Ectodermal cell (in vitro differentiated cells): ENCODE results near the gene COMT.
"Not testable (repeated sequence)": the region's sequence is repeated elsewhere in the genome, so short reads cannot be mapped to it uniquely, and the experiment has no call there.

ENCODE experiments used
- H3K27ac ChIP-seq: 2 replicates; pipeline ENCODE4 v1.7.0; 2013; ENCODE audit warnings: mild to moderate bottlenecking, low read depth, low read length; ENCODE audit not compliant: insufficient read depth, poor library complexity, severe bottlenecking
- H3K27me3 ChIP-seq: 2 replicates; pipeline ENCODE4 v1.7.0; 2013; ENCODE audit warnings: mild to moderate bottlenecking, low read length; ENCODE audit not compliant: insufficient read depth, control insufficient read depth, poor library complexity, severe bottlenecking
- H3K36me3 ChIP-seq: one replicate; pipeline ENCODE4 v1.7.0; 2013; ENCODE audit warnings: low read length; ENCODE audit not compliant: control insufficient read depth, insufficient read depth
- H3K4me1 ChIP-seq: one replicate; pipeline ENCODE4 v1.7.0; 2013; ENCODE audit warnings: low read length; ENCODE audit not compliant: control insufficient read depth, insufficient read depth
- H3K4me3 ChIP-seq: 2 replicates; pipeline ENCODE4 v1.7.0; 2013; ENCODE audit warnings: low read depth, low read length, control low read depth; ENCODE audit not compliant: insufficient read depth
- H3K9me3 ChIP-seq: 2 replicates; pipeline ENCODE4 v1.7.0; 2013; ENCODE audit warnings: mild to moderate bottlenecking, low read length, moderate library complexity; ENCODE audit not compliant: control insufficient read depth
- WGBS, 2 experiments: methylation state at CpG; one replicate each; pipeline ENCODE4 v1.1.7; 2013; ENCODE audit warnings: missing lambda C conversion rate in 2 of 2; 5-methylcytosine and 5-hydroxymethylcytosine counted together

COMT gene

GRCh38 chr22:19907902-19908301, 33.7 kb upstream of the COMT start:
- peaks cover 10% of the 10 kb centered on the region for H3K4me1 ChIP-seq
- not testable (repeated sequence) for H3K9me3 ChIP-seq, H3K36me3 ChIP-seq, H3K27ac ChIP-seq, H3K27me3 ChIP-seq, H3K4me3 ChIP-seq
- 86 to 91% methylated on average over 15 to 16 of the region's 16 CpGs for WGBS, 2 experiments

- Histone ChIP-seq H3K4me3 (no peak overlapping the region), H3K27me3 (no peaks in the 10 kb centered on the region), H3K36me3 (no peaks in the 10 kb centered on the region), H3K27ac (no peak overlapping the region), H3K9me3 (no peaks in the 10 kb centered on the region), H3K4me1 (no peaks in the 10 kb centered on the region)
- 36 to 37% methylated on average over 6 of the region's 6 CpGs for WGBS, 2 experiments
Measured at GRCh38 chr22:19909350-19910179, 32.0 kb upstream of the COMT start.

GRCh38 chr22:19910180-19910744, 31.3 kb upstream of the COMT start:
- no peaks in the 10 kb centered on the region for H3K9me3 ChIP-seq
- H3K36me3 ChIP-seq = no peaks in the 10 kb centered on the region
- H3K4me1 ChIP-seq = no peaks in the 10 kb centered on the region
- H3K27ac ChIP-seq = no peak overlapping the region
- 43 to 50% methylated on average over 4 of the region's 4 CpGs for WGBS, 2 experiments
- no peak overlapping the region for H3K4me3 ChIP-seq
- no peaks in the 10 kb centered on the region for H3K27me3 ChIP-seq

- no peak overlapping the region for H3K4me3 ChIP-seq
- no peaks in the 10 kb centered on the region for H3K36me3 ChIP-seq
- 93 to 95% methylated on average over 12 of the region's 12 CpGs for WGBS, 2 experiments
Measured at GRCh38 chr22:19911540-19912270, 29.9 kb upstream of the COMT start.

GRCh38 chr22:19912271-19912999, 29.1 kb upstream of the COMT start:
- Histone ChIP-seq H3K27me3 (no peaks in the 10 kb centered on the region), H3K4me3 (no peak overlapping the region), H3K36me3 (no peaks in the 10 kb centered on the region), H3K4me1 (no peaks in the 10 kb centered on the region), H3K27ac (no peak overlapping the region), H3K9me3 (no peaks in the 10 kb centered on the region)
- 87 to 88% methylated on average over 20 of the region's 20 CpGs for WGBS, 2 experiments

More at GRCh38 chr22:19911540-19912270, 29.9 kb upstream of the COMT start:
- Histone ChIP-seq H3K9me3 (no peaks in the 10 kb centered on the region), H3K27me3 (no peaks in the 10 kb centered on the region), H3K27ac (no peak overlapping the region), H3K4me1 (no peaks in the 10 kb centered on the region)

- Histone ChIP-seq H3K27me3 (no peaks in the 10 kb centered on the region), H3K9me3 (no peaks in the 10 kb centered on the region), H3K36me3 (no peaks in the 10 kb centered on the region), H3K27ac (no peak overlapping the region), H3K4me1 (no peaks in the 10 kb centered on the region), H3K4me3 (no peak overlapping the region)
- 76 to 78% methylated on average over 6 of the region's 6 CpGs for WGBS, 2 experiments
Measured at GRCh38 chr22:19913337-19913936, 28.1 kb upstream of the COMT start.

- WGBS, 2 experiments = 92% methylated on average over 9 of the region's 9 CpGs
- Histone ChIP-seq H3K4me3 (no peak overlapping the region), H3K9me3 (no peaks in the 10 kb centered on the region), H3K4me1 (no peaks in the 10 kb centered on the region), H3K27ac (no peak overlapping the region), H3K36me3 (no peaks in the 10 kb centered on the region), H3K27me3 (no peaks in the 10 kb centered on the region)
Measured at GRCh38 chr22:19914201-19914943, 27.2 kb upstream of the COMT start.

GRCh38 chr22:19915287-19915954, 26.2 kb upstream of the COMT start:
- H3K27ac ChIP-seq = no peak overlapping the region
- H3K4me3 ChIP-seq = no peak overlapping the region
- H3K36me3 ChIP-seq = no peaks in the 10 kb centered on the region
- no peaks in the 10 kb centered on the region for H3K27me3 ChIP-seq
- 89 to 90% methylated on average over 13 of the region's 13 CpGs for WGBS, 2 experiments
- no peaks in the 10 kb centered on the region for H3K9me3 ChIP-seq
- no peaks in the 10 kb centered on the region for H3K4me1 ChIP-seq

GRCh38 chr22:19916006-19916405, 25.6 kb upstream of the COMT start:
- H3K9me3 ChIP-seq = no peaks in the 10 kb centered on the region
- H3K4me3 ChIP-seq = no peak overlapping the region
- no peaks in the 10 kb centered on the region for H3K27me3 ChIP-seq
- 92 to 93% methylated on average over 9 of the region's 9 CpGs for WGBS, 2 experiments
- no peak overlapping the region for H3K27ac ChIP-seq
- no peaks in the 10 kb centered on the region for H3K36me3 ChIP-seq
- no peaks in the 10 kb centered on the region for H3K4me1 ChIP-seq
